GM12878 (cell line): ENCODE results near the gene AGFG1. TPM values are rescaled to one million over a fixed set of nuclear protein-coding genes. Genes with fewer than 3 reads are reported as not detected.

Source experiments
- ATAC-seq: fragments of 200-7000 bp; cut with Tn5 transposase; 3 replicates; pipeline ENCODE4 v1.9.1; 2020; ENCODE audit warnings: mild to moderate bottlenecking, moderate library complexity
- BruUV-seq: library from RNA; stranded (reverse); fragments of 400-500 nt; replicated peaks from 2 replicates; lab custom pipeline; 2021; lab: Mats Ljungman, UMichigan
- CTCF ChIA-PET: fragments of 300-600 bp; sonication (Branson Sonifier 250); formaldehyde crosslinking; extraction: SDS; loops from one replicate; lab custom pipeline; 2021; ENCODE audit warnings: inconsistent platforms; lab: Yijun Ruan, JAX
- POLR2A ChIA-PET: fragments of 350-600 bp; formaldehyde crosslinking; extraction: SDS; loops from one replicate; lab custom pipeline; 2021; ENCODE audit warnings: inconsistent platforms; lab: Charles Lee
- RAD21 ChIA-PET: fragments of 300-600 bp; sonication (Branson Sonifier 250); formaldehyde crosslinking; loops from one replicate; lab custom pipeline; 2023; ENCODE audit warnings: antibody characterized with exemption; ENCODE audit not compliant: unreplicated experiment; lab: Charles Lee
- SMC1A ChIA-PET: fragments of 300-600 bp; sonication (Branson Sonifier 250); formaldehyde crosslinking; loops from one replicate; lab custom pipeline; 2023; ENCODE audit not compliant: unreplicated experiment, uncharacterized antibody; lab: Charles Lee
- DNase-seq: peaks from one replicate; pipeline ENCODE4 v3.0.0-alpha.2; 2011; ENCODE audit warnings: low read depth, low spot score
- FAIRE-seq: peaks from 3 replicates; lab custom pipeline; 2011; peaks lifted over from hg19 to GRCh38; lab: Jason Lieb, UNC
- H2AFZ ChIP-seq: 2 replicates; pipeline ENCODE4 v1.6.0; 2011; ENCODE audit warnings: low read depth, low read length, control low read depth; ENCODE audit not compliant: control insufficient read depth
- H3K27ac ChIP-seq: 2 replicates; pipeline ENCODE4 v1.5.1; 2011; ENCODE audit warnings: control low read depth; ENCODE audit not compliant: control insufficient read depth, insufficient read depth
- H3K27me3 ChIP-seq, 2 experiments: replicated peaks in 1 of 2; 2 replicates each; pipeline versions ENCODE4 v1.6.0 to v1.6.1; 2011; ENCODE audit warnings: low read length in 1 of 2; ENCODE audit not compliant: control insufficient read depth in 2 of 2, insufficient read depth in 2 of 2
- H3K36me3 ChIP-seq, 2 experiments: 2 replicates each; pipeline ENCODE4 v1.5.1; 2011; ENCODE audit warnings: low read length in 1 of 2; ENCODE audit not compliant: control insufficient read depth in 2 of 2, insufficient read depth in 2 of 2
- H3K4me1 ChIP-seq: 2 replicates; pipeline ENCODE4 v1.6.1; 2011; ENCODE audit warnings: mild to moderate bottlenecking, low read length, moderate library complexity, mixed read lengths; ENCODE audit not compliant: control insufficient read depth, insufficient read depth
- H3K4me2 ChIP-seq: 2 replicates; pipeline ENCODE4 v1.6.0; 2011; ENCODE audit warnings: control low read depth; ENCODE audit not compliant: control insufficient read depth, insufficient read depth
- H3K4me3 ChIP-seq: fragments of 200-600 bp; sonication (generic); 2 replicates; pipeline ENCODE4 v1.5.1; 2016
- H3K79me2 ChIP-seq: 2 replicates; pipeline ENCODE4 v1.6.0; 2011; ENCODE audit warnings: low read length; ENCODE audit not compliant: control insufficient read depth, insufficient read depth
- H3K9ac ChIP-seq: 2 replicates; pipeline ENCODE4 v1.8.0; 2011; ENCODE audit warnings: low read length, control low read depth, mixed read lengths; ENCODE audit not compliant: control insufficient read depth, insufficient read depth
- H3K9me3 ChIP-seq: replicated peaks from 3 replicates; pipeline ENCODE4 v1.5.1; 2011; ENCODE audit warnings: mild to moderate bottlenecking, low read length; ENCODE audit not compliant: control insufficient read depth, insufficient read depth
- H4K20me1 ChIP-seq: 2 replicates; pipeline ENCODE4 v1.6.0; 2011; ENCODE audit not compliant: control insufficient read depth, insufficient read depth
- CBFB ChIP-seq: IDR thresholded peaks from 2 replicates; pipeline ENCODE4 v1.6.1; 2016; ENCODE audit warnings: antibody characterized with exemption, low read depth
- HDGF ChIP-seq: fragments of 450-650 bp; IDR thresholded peaks from 2 replicates; pipeline ENCODE4 v1.6.1; 2016; ENCODE audit warnings: antibody characterized with exemption
- MTA2 ChIP-seq: fragments of 450-650 bp; IDR thresholded peaks from 2 replicates; pipeline ENCODE4 v1.6.1; 2016; ENCODE audit warnings: low read depth, mild to moderate bottlenecking, moderate library complexity
- STAT3 ChIP-seq: IDR thresholded peaks from 2 replicates; pipeline ENCODE4 v1.6.1; 2011; ENCODE audit warnings: low read depth, low read length, improper control_type of control experiment
- TAF1 ChIP-seq: IDR thresholded peaks from 2 replicates; pipeline ENCODE4 v1.6.1; 2011; ENCODE audit warnings: mild to moderate bottlenecking, low read depth, low read length, borderline replicate concordance
- YBX1 ChIP-seq: fragments of 450-650 bp; IDR thresholded peaks from 2 replicates; pipeline ENCODE4 v1.6.1; 2016; ENCODE audit warnings: antibody characterized with exemption
- ZNF217 ChIP-seq: fragments of 450-650 bp; IDR thresholded peaks from 2 replicates; pipeline ENCODE4 v1.6.1; 2017; ENCODE audit warnings: antibody characterized with exemption, mild to moderate bottlenecking
- ZSCAN29 ChIP-seq: fragments of 450-650 bp; IDR thresholded peaks from 2 replicates; pipeline ENCODE4 v1.6.1; 2017; ENCODE audit warnings: mild to moderate bottlenecking, moderate library complexity
- WGBS: methylation state at CpG from one replicate; pipeline ENCODE4 v1.1.6; 2016; ENCODE audit warnings: low lambda C conversion rate; ENCODE audit not compliant: insufficient replicate concordance, insufficient coverage; ENCODE audit errors: missing lambda C conversion rate; 5-methylcytosine and 5-hydroxymethylcytosine counted together
- in situ Hi-C: fragments of 300-500 bp; cut with MboI; formaldehyde crosslinking; loops from 9 replicates; pipeline ENCODE4 v1.14.3; 2018; ENCODE audit warnings: mixed read lengths
- intact Hi-C: fragments of 100-400 bp; cut with micrococcal nuclease; formaldehyde crosslinking; loops from one replicate; pipeline ENCODE4 v1.14.2; 2022; ENCODE audit not compliant: unreplicated experiment
- polyA plus RNA-seq, 11 experiments: library from polyadenylated mRNA; depleted of rRNA in 4 of 11; unstranded in 6 of 11; stranded (reverse) in 5 of 11; fragments of >200 nt; fragmentation: Nextera tagmentation in 4 of 11; fragmentation: Illumina TruSeq in 1 of 11; extraction: Ambion mirVana in 4 of 11; extraction: Trizol in 1 of 11; gene quantifications; 1 replicate in 1 of 11; 2 replicates in 10 of 11; pipeline versions ENCODE4 v1.2.1 to v1.2.3, GENCODE V29; 2011 to 2016; ENCODE audit warnings: inconsistent platforms in 2 of 11, missing spikeins in 2 of 11, low read depth in 1 of 11
- total RNA-seq, 4 experiments: library from RNA; depleted of rRNA in 3 of 4; stranded (reverse); fragments of >200 nt in 3 of 4; fragmentation: Illumina TruSeq in 1 of 4; extraction: Trizol in 1 of 4; gene quantifications; 2 replicates each; pipeline versions ENCODE4 v1.2.1 to v1.2.3, GENCODE V29; 2013 to 2021
- TF ChIP-seq, protein P1 (sequence below): fragments of 450-650 bp; IDR thresholded peaks from 2 replicates; pipeline ENCODE4 v1.6.1; 2016; ENCODE audit warnings: mild to moderate bottlenecking

AGFG1 gene
- total and polyA plus RNA-seq, 10 of the 15 experiments (the other 5 are each of a cell fraction or from before 2014, with no cell fraction given) = 7.3 to 243 (median 81.7) TPM

GRCh38 chr2:227456102-227456501, 15.9 kb upstream of the AGFG1 start:
- CTCF ChIA-PET = interaction anchor here (0.7 to 1.6 kb wide), 3 partner anchors 19 to 51 kb away, joined by 3 read pairs; no protein-coding TSS in a partner anchor
- no peak for ATAC-seq

More at GRCh38 chr2:227456102-227456501, 15.9 kb upstream of the AGFG1 start:
- H3K9me3 ChIP-seq = no peaks in the 10 kb centered on the region
- SMC1A ChIA-PET = interaction anchor here (0.9 to 14.3 kb wide), 2 partner anchors 45 to 70 kb away, joined by 3 to 191 read pairs; no protein-coding TSS in a partner anchor
- intact Hi-C loops = no loop called here
- H3K27me3 ChIP-seq = no peaks in the 10 kb centered on the region
- H3K36me3 ChIP-seq = no peaks in the 10 kb centered on the region
- no peak overlapping the region for H3K4me2 ChIP-seq
- no peak overlapping the region for H2AFZ ChIP-seq
- 79% methylated on average over 2 of the region's 2 CpGs for WGBS
- in situ Hi-C loops = no loop called here
- H3K4me1 ChIP-seq = peaks cover 22% of the 10 kb centered on the region
- DNase-seq = no peak
- no peak overlapping the region for H3K4me3 ChIP-seq
- POLR2A ChIA-PET = interaction anchor here (0.6 kb wide), 1 partner anchor 23 kb away, joined by 5 read pairs; no protein-coding TSS in a partner anchor
- no TSS peak for BruUV-seq
- no peak overlapping the region for H3K27ac ChIP-seq
- no peaks in the 10 kb centered on the region for H3K79me2 ChIP-seq
- no peaks in the 10 kb centered on the region for H4K20me1 ChIP-seq
- TF ChIP-seq TAF1 (no peak), HDGF (no peak), ZSCAN29 (no peak), CBFB (no peak), STAT3 (no peak), MTA2 (no peak), YBX1 (no peak), ZNF217 (no peak)
- TF ChIP-seq, protein P1, sequence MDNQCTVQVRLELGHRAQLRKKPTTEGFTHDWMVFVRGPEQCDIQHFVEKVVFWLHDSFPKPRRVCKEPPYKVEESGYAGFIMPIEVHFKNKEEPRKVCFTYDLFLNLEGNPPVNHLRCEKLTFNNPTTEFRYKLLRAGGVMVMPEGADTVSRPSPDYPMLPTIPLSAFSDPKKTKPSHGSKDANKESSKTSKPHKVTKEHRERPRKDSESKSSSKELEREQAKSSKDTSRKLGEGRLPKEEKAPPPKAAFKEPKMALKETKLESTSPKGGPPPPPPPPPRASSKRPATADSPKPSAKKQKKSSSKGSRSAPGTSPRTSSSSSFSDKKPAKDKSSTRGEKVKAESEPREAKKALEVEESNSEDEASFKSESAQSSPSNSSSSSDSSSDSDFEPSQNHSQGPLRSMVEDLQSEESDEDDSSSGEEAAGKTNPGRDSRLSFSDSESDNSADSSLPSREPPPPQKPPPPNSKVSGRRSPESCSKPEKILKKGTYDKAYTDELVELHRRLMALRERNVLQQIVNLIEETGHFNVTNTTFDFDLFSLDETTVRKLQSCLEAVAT = no peak
- H3K9ac ChIP-seq = no peak overlapping the region
- no peak for FAIRE-seq
- RAD21 ChIA-PET = interaction anchor here (2.1 kb wide), 1 partner anchor 46 kb away, joined by 7 read pairs; no protein-coding TSS in a partner anchor
